Ovary (tissue), 3 donors: Measurements from ENCODE around the gene PIAS3.

ENCODE experiments used
- EP300 ChIP-seq: sonication (generic); formaldehyde crosslinking; IDR thresholded peaks from one replicate; pipeline ENCODE4 v1.6.1; 2017; ENCODE audit warnings: antibody characterized with exemption
- POLR2A ChIP-seq: fragments of 450-650 bp; IDR thresholded peaks from one replicate; pipeline ENCODE4 v1.6.1; 2017; ENCODE audit warnings: antibody characterized with exemption, mild to moderate bottlenecking, moderate library complexity
- TF ChIP-seq, protein P1 (sequence below), 3 donors: fragments of 450-650 bp in 2 of 3; fragments of 200-600 bp in 1 of 3; IDR thresholded peaks; one replicate each; pipeline versions ENCODE4 v1.5.1 to v1.8.0; 2016 to 2022; ENCODE audit warnings: antibody characterized with exemption in 3 of 3, mild to moderate bottlenecking in 1 of 3
- donor health status: DM: no; HTN: no; CAD: no.

DNA sequence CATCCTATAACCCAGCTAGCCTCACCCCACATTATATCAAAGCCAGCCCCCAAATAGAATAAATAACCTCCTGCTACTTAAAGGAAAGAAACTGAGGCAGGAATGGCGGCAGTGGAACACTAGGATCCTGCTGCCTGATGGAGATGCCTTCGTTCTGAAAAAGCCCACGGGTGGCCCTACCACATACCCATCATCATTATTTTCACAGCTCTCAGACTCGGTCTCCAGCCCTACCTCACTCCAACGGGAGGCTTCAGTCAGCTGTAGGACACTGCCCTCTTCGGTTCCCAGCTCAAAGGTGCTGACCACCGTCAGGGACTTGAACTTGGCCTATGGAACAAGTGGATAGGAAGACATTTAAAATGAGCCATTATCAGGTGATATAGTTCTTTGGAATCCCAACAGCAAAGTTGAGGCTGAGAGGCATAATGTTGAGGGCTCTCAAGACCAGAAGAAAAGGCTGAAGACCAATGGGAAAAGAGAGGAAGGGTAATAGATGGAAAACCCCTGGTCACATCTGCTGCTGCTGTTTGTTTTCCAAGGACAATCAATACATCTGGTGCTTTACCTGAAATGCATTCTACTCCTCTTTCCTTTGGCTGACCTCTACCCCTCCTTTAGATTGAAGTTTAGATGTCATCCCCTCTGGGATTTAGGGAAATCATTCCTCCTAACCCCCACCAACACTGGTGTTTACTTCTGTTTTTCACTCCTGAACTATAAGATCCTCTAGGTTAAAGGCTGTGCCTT, 34.6 kb upstream of the PIAS3 start:
- TF ChIP-seq, protein P1, sequence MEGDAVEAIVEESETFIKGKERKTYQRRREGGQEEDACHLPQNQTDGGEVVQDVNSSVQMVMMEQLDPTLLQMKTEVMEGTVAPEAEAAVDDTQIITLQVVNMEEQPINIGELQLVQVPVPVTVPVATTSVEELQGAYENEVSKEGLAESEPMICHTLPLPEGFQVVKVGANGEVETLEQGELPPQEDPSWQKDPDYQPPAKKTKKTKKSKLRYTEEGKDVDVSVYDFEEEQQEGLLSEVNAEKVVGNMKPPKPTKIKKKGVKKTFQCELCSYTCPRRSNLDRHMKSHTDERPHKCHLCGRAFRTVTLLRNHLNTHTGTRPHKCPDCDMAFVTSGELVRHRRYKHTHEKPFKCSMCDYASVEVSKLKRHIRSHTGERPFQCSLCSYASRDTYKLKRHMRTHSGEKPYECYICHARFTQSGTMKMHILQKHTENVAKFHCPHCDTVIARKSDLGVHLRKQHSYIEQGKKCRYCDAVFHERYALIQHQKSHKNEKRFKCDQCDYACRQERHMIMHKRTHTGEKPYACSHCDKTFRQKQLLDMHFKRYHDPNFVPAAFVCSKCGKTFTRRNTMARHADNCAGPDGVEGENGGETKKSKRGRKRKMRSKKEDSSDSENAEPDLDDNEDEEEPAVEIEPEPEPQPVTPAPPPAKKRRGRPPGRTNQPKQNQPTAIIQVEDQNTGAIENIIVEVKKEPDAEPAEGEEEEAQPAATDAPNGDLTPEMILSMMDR (IDR thresholded peaks at IDR 0.05), result no peak
- TF ChIP-seq POLR2A, result no peak
- TF ChIP-seq EP300, result no peak
